Activated gamma-delta T cell treated with Interleukin-2 at 50 U/mL for 16 hours (primary cell): ENCODE results near the gene S100P.

Experiments used
- DNase-seq: peaks from one replicate; pipeline ENCODE4 v3.0.0-alpha.2; 2020

The S100P gene

GRCh38 chr4:6727081-6727942 lies 33.6 kb downstream of the S100P start:
- no peak for DNase-seq

- no peak for DNase-seq
These were observed 34.2 kb downstream of the S100P start for GRCh38 chr4:6727943-6728250.

- DNase-seq = no peak
These were observed 34.8 kb downstream of the S100P start for GRCh38 chr4:6728320-6729029.

GRCh38 chr4:6730603-6731317 lies 37.1 kb downstream of the S100P start:
- no peak for DNase-seq

- DNase-seq = no peak
These were observed 37.6 kb downstream of the S100P start for GRCh38 chr4:6731318-6731675.

- DNase-seq = no peak
These were observed 38.1 kb downstream of the S100P start for GRCh38 chr4:6731780-6732179.

GRCh38 chr4:6732441-6733357 lies 39.0 kb downstream of the S100P start:
- no peak for DNase-seq

- DNase-seq = no peak
These were observed 39.9 kb downstream of the S100P start for GRCh38 chr4:6733358-6734164.

GRCh38 chr4:6734165-6734786 lies 40.6 kb downstream of the S100P start:
- no peak for DNase-seq

GRCh38 chr4:6739920-6740319 lies 46.2 kb downstream of the S100P start:
- DNase-seq = no peak

- DNase-seq = no peak
These were observed 46.7 kb downstream of the S100P start for GRCh38 chr4:6740347-6740746.

GRCh38 chr4:6742507-6742906 lies 48.8 kb downstream of the S100P start:
- no peak for DNase-seq

- DNase-seq = no peak
These were observed 49.3 kb downstream of the S100P start for GRCh38 chr4:6742989-6743388.
